HG02588 (cell line): ENCODE measurements around the gene MUC5B.
"Not testable (repeated sequence)": the region's sequence is repeated elsewhere in the genome, so short reads cannot be mapped to it uniquely, and the experiment has no call there.

Source experiments
- ATAC-seq: cut with Tn5 transposase; IDR thresholded peaks from one replicate; pipeline ENCODE4 v1.9.1; 2021; ENCODE audit warnings: mild to moderate bottlenecking, moderate library complexity; ENCODE audit not compliant: unreplicated experiment

MUC5B gene

DNA sequence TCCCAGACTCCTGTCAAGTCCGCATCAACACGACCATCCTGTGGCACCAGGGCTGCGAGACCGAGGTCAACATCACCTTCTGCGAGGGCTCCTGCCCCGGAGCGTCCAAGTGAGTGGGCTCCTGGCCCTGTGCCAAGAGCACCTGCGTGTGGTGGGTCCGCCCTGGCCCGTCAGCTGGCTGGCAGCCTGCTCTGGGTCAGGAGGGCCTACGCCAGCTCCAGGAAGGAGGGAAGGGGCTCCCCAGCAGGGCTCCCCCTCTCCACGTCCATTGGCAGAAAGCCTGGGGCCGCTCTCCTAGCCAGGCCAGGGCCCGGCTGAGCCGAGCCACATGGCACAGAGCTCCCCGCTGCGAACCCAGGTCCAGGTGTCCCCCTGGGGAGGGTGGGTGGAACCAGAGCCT is 37.8 kb downstream of the MUC5B start:
- no peak for ATAC-seq

DNA sequence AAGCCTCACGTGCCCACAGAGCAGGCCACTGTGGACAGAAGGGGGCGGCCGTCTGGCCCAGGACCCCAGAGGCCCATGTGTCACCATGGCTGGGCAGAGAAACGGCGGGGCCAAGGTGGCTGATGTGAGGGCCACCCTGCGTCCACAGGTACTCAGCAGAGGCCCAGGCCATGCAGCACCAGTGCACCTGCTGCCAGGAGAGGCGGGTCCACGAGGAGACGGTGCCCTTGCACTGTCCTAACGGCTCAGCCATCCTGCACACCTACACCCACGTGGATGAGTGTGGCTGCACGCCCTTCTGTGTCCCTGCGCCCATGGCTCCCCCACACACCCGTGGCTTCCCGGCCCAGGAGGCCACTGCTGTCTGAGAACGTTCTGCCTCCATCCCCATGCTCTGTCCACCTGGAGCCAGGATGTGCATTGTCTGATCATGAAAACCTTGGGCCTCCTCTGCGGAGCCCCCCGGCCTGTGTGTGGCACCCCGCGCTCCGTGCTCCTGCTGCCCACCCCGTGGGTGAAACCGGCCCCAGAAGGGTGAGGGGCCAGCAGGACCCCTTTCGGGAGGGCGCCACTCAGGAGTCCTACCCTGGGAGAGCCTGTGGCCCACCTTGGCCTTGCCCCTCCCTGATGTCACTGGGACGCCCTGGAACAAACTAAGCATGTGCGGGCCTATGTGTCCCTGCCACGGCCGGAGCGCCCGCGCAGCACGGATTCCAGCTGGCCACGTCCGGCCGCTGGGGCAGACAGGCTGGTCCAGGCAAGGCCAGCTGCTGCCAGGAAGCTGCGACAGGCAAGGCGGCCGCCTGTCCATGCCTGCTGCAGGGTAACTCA is 38.6 kb downstream of the MUC5B start:
- no peak for ATAC-seq

DNA sequence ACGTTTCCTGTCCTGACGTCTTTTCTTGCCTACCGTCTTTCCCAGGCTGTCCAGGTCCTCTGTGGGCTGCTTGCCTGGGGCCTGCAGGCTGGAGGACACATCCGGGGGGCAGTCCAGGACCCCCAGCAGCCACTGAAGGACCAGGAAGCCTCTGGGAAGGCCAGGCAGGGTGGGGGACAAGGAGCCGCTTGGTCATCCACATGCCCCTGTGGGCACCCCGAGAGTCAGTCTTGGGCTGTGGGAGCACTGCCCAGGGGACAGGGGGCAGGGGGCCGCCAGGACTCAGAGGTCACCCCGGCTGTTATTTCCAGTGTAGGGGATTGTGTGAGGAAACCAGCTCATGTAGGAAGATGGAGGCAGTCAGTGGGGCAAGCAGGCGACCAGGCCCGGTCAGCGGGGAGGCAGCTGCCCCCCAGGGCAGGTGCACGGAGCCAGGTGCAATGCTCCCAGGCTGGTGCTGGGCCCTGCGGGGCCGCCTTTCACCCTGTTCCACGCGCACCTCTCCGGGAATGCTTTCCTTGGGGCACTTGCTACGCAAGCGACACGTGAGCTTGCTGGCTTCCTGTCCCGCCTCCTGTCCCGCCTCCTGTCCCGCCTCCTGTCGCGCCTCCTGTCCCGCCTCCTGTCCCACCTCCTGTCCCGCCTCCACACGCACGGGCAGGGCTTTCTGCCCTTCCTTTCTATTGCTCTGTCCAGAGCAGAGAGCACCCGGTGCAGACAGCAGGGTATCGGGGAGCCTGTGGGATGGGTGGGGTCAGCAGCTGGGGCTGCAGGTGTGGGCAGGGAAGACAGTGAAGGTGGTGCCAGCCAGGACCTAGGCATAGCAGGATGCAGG is 39.5 kb downstream of the MUC5B start:
- ATAC-seq: peak; percentile 65

DNA sequence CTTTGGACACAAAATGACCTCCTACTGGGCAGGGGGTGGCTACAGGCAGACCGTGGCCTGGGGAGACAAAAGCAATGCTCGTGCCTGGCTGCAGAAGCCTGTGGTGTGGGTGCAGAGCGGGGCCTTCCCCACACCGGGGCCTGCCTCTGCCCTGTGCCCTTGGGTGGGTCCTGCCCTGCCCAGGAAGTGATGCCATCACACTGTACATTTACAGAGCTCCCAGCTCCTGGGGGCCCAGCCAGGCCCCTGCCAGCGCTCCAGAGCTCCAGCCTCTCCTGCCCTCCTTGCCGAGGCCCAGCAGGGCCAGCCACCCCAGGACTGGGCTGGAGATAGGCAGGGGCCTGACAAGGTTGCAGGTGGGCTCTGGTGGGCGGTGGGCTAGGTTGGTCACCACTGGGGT is 40.1 kb downstream of the MUC5B start:
- peak; percentile 14 for ATAC-seq

DNA sequence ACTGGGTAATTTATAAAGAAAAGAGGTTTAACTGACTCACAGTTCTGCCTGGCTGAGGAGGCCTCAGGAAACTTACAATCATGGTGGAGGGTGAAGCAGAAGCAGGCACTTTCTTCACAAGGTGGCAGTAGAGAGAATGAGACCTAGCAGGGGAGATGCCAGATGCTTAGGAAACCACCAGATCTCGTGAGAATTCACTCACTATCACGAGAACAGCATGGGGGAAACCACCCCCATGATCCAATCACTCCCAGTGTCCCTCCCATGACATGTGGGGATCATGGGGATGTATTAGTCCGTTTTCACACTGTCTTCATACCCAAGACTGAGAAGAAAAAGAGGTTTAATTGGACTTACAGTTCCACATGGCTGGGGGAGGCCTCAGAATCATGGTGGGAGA is 41.6 kb downstream of the MUC5B start:
- not testable (repeated sequence) for ATAC-seq

DNA sequence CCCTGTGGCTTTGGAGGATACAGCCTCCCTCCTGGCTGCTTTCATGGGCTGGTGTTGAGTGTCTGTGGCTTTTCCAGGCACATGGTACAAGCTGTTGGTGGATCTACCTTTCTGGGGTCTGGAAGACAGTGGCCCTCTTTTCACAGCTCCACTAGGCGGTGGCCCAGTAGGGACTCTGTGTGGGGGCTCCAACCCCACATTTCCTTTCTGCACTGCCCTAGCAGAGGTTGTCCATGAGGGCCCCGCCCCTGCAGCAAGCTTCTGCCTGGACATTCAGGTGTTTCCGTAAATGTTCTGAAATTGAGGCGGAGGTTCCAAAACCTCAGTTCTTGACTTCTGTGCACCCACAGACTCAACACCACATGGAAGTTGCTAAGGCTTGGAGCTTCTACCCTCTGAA is 42.6 kb downstream of the MUC5B start:
- ATAC-seq: not testable (repeated sequence)

DNA sequence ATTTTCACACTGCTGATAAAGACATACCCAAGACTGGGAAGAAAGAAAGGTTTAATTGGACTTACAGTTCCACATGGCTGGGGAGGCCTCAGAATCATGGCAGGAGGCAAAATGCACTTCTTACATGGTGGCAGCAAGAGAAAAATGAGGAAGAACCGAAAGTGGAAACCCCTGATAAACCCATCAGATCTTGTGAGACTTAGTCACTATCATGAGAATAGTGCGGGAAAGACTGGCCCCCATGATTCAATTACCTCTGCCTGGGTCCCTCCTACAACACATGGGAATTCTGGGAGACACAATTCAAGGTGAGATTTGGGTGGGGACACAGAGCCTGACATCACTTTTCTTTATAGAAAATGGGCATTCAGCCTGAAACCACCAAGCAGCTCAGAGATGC is 44.1 kb downstream of the MUC5B start:
- ATAC-seq: not testable (repeated sequence)

DNA sequence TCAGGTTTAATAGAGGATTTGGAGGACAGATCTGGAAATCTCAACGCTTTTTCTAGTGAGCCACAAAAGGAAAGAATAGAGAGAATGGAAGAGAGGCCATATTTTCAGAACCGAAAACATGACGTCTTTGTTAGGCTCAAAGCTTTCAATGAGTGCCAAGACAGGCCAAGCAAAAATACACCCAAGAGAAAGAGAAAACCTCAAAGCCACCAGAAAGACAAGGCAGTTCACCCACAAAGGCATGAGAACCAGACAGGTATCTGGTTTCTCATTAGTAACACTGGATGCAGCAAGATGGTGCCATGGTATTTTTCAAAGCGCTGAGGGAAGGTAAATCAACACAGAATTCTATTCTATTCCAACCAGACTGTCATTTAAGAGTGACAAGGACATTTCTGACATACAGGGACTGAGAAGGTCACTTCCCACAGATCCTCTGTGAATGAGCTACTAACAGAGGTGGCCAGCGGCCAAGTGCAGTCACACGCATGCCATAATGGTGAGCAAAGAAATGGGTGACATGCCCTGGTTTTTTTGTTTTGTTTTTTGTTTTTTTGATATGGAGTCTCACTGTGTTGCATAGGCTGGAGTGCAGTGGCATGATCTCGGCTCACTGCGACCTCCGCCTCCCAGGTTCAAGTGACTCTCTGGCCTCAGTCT is 44.7 kb downstream of the MUC5B start:
- ATAC-seq: no peak

DNA sequence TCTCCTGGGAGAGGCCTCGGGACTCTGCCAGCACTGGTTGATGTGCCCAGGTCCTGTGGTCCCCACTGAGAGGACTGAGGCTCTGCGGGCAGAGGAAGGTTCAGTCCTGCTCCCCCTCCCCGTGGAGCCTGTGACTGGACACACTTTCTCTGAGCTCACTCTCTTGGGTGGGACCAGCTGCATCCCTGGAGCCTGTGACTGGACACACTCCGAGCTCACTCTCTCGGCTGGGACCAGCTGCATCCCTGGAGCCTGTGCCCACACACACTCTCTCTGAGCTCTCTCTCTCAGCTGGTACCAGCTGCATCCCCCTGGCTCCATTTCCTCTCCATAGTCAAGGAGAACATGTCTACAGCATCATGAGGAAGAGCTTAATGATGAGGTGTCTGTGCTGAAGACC is 47.1 kb downstream of the MUC5B start:
- ATAC-seq: no peak

DNA sequence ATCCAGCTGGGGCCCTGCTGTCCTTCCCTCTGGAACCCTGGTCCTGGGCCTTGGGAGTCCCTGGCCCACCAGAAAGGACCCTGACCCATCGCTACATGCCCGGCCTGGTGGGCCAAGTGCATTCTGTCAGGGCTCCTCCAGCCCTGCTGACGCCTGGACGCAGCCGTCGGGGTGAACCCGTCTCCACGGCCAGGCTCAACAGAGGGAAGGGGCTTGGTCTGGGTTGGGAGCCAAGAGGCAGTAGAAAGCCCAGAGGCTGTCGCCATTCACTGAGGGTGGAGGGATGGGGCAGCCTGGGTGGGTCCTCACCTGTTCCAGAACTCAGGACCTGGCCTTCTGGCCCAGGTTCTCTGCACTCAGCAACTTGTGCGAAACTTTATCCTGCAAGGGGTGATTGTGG is 47.6 kb downstream of the MUC5B start:
- ATAC-seq: no peak

DNA sequence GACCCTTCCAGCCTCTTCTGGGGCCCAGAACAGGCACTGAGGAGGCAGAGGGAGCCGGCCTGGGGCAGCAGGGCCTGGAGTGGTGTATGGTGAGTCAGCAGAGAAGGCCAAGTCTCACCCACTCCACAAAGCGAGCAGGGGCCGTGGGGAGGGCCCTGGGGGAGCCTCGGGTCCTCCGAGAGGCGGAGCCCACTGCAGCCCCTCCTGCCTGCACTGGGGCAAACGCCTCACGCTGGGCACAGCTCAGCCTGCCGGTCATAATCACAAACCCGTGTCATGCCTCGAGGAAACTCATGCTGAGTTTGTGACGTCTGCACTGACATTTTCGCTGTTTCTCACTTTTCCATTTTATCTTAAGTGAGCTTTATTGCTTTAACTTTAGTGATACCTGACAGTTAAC is 48.1 kb downstream of the MUC5B start:
- no peak for ATAC-seq

DNA sequence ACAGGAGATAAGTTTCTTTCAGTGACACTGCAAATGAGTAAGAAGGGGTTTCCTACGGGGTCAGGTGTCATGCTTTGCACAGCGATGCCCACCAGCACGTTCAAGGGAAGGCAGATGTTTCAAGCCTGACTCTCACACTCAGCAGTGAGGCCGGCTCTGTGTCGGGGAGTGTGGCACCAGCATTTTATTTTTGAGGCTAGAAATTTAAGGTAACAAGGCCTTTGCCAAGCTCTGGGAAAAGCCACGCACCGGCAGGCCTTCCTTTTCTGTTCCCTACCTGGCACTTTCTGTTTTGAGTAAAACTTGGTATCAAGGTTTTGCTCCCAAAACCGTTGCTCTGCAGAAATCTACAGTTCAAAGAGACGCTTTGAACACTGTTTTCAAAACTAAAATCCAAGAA is 48.5 kb downstream of the MUC5B start:
- no peak for ATAC-seq

DNA sequence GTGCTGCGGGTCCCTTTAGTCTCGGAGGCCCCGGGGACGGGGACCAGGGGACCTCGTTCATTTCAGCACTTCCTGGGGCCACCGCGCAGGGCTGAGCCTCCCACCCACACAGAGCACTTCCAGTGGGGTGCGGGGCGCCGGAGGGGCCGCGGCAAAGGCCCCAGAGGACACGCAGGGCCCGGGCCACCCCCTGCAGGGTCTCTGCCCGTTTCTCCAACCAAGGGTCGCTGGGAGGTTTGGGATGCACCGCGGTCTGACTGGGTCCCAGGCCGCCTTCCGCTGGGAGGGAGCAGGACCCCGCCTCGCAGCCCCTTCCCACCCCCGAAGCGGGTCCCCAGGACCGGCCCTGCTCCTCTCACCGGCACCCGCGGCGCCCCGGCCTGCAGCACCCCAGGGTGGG is 49.1 kb downstream of the MUC5B start:
- ATAC-seq: no peak

DNA sequence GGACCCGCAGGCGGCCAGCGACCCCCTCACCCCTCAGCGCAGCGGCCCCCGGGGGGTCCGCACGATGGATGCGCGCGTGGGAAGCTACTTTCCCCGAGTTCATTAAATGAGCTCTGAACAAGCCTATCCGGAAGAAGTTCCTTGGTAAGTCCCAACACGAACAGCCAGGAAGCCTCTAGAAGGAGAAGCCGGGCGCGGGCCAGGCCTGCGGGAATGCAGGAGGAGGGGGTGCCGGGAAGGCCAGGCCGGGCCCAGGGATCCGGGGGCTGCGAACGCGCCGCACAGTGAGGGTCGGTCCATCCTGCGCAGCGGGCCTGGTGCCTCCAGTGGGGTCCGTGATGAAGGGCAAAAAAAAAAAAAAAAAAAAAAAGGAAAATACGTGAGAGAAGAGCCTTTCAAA is 49.7 kb downstream of the MUC5B start:
- ATAC-seq: no peak

DNA sequence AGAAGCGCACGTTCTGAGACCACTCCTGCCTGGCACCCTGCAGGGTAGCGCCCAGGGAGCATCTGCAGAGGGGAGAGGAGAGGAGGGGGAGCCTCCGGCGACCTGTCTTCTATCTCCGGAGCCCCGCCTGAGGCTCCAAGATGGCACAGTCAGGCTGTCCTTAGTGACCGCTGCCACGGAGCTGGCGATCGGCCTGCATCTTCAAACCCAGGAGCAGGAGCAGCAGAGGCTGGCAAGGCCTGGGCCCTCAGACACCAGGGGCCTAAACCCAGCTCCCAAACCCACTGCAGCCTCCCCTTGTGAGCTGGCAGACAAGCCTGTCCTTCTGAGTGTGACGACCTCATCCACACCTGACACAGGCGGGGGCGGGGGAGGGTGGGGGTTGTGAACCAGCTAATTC is 51.6 kb downstream of the MUC5B start:
- no peak for ATAC-seq

DNA sequence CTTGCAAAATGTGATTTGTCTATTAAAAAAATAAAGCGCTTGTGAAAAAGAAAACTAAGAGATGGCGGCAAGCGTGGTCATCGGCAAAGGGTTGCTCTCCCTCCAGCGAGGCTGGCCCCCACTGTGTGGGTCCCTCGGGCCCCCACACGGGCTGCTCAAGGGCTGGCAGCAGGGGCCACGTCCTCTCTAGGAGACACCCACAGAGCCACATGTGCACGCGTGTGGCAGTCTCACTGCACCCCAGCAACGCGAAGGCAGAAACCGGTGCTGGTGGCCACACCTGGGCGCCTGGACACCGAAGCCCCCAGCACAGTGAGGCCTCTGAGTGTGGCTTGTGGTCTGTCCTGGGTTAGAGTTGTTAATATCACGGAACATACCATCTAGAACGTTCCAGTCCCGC is 52.2 kb downstream of the MUC5B start:
- no peak for ATAC-seq

DNA sequence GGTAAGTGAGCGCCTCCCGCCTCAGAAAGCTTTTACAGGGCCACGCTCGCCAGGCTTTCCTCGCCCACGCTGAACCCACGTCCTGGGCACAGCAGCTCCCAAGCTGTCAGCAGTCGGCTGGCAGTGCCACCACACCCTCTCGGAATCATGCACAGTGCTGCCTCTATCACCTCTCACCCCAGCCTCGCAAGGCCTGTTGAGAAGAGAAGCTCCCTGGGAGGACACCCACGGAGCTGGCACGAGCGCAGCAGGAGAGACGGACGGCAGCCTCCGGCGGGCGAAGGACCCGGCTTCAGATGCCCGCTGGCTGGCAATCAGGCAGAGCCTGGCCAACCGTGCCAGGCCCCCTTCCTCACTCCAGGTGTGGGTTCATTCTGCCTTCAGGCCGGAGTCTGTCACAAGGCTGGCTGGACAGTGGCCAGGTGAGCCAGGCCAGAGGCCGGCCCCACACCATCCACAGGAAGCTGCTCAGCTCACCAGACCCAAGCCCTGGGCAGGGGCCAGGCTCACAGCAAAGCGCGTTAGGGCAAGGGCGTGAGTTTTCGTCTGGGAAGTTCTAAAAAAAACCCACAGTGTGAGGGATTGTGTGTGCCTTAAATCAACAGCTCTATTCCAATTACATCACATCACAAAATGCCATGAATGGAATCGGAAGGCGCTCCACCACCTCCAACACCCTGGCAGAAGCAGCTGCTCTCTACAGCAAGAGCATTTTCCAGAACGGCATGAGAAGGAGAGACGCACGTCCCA is 53.4 kb downstream of the MUC5B start:
- ATAC-seq: no peak

DNA sequence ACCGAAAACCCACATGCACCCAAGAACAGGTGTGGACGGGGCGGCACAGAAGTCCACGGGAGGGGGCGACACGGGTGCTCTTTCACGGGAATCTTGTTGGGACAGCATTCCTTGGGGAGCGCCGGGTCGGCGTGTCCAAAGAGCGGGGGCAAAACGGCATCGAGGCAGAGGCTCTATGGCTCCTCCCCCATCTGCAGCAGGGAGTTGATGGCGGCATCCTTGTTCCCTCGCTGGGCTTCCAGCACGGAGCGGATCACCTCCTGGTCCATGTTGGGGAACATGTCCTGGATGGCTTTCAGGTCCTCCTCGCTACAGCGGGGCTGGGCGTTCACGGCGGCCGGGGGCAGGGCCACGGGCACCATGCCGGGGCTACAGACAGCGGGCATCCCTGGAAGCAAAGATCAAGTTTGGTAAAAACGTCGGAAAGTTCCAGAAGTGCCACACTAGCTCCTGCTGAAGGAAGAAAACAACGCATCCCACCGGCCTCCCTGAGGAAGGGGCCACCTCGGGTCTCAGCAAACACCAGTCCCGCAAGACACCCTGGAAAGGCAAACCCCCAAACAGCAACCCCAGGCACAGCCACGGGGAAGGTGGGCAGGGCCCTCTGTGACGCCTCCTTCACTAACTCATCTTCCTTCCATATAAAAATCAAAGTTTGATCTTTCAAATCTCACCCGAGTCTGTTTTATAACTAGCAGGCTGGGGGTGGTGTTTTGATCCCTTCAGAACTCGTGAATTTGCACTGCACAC is 54.2 kb downstream of the MUC5B start:
- ATAC-seq: no peak

DNA sequence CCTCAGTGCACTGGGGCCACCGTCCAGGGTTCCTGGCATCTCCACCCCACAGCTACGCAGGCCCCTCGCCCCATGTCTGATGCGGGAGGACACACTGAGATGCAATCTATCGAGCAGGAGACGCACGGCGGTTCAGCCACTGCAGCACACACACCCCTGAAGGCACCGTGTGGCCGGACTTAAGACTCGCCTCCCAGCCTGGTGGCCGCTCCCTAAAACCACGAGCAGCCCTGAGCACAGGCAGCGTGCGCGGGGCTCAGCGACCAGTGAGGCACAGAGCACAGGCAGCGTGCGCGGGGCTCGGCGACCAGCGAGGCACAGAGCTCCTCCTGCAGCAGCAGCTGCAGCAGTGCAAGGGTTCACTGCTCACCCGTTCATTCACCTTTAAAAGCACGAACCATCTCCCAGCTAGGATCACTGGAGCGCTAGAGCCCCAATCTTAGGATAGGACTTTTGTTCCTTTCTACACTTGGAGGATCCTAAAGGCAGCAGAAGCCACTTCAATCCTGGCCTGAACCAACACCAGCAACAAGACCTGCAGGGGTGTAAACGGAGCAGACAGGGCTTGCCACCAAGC is 55.2 kb downstream of the MUC5B start:
- ATAC-seq: no peak
